ENCODE measurements around the gene TPCN2.
"Not testable (repeated sequence)": the region's sequence is repeated elsewhere in the genome, so short reads cannot be mapped to it uniquely, and the experiment has no call there.

TPCN2 gene

DNA sequence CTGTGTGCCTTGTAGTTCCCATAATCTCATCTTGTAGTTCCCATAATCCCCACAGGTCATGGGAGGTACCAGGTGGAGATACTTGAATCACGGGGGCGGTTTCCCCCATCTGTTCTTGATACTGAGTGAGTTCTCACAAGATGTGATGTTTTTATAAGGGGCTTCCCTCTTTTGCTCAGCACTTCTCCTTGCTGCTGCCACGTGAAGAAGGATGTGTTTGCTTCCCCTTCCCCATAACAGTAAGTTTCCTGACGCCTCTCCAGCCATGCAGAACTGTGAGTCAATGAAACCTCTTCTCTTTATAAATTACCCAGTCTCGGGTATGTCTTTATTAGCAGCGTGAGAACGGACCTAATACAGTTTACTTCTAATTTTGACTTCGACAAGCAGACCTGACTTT is 93.0 kb downstream of the TPCN2 start:
- Histone ChIP-seq H3K36me3 (ENCODE audit: control insufficient read depth, insufficient read depth, low read length) (no peaks in the 10 kb centered on the region), H3K9me3 (ENCODE audit: control insufficient read depth, low read length) (no peaks in the 10 kb centered on the region), H3K4me1 (ENCODE audit: control insufficient read depth, insufficient read depth, low read length) (peaks cover 24% of the 10 kb centered on the region), H3K27me3 (ENCODE audit: control insufficient read depth, insufficient read depth, low read length) (no peaks in the 10 kb centered on the region), H3K4me3 (ENCODE audit: low read length) (no peak overlapping the region), H3K9ac (ENCODE audit: low read length) (no peak overlapping the region)

DNA sequence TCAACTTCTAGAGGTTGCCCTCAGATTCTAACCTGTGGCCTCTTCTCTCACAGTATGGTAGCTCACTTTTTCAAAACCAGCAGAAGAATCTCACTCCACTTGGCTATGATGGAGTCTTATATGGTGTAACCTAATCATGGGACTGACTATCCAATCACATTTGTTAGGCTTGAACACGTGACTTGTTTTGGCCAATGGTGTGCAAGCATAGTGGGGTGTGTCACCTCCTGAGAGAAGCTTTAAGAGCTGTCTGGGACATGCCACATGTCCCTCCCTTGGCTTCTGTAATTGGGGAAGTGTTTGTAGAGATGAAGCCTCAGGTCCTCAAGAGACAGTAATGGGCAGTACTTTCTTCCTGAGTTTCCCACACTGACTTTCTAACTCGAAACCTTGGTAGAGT is 94.2 kb downstream of the TPCN2 start:
- H3K9ac ChIP-seq (ENCODE audit: low read length): no peak overlapping the region
- no peaks in the 10 kb centered on the region for H3K9me3 ChIP-seq (ENCODE audit: control insufficient read depth, low read length)
- peaks cover 12% of the 10 kb centered on the region for H3K4me1 ChIP-seq (ENCODE audit: control insufficient read depth, insufficient read depth, low read length)
- no peaks in the 10 kb centered on the region for H3K36me3 ChIP-seq (ENCODE audit: control insufficient read depth, insufficient read depth, low read length)
- no peaks in the 10 kb centered on the region for H3K27me3 ChIP-seq (ENCODE audit: control insufficient read depth, insufficient read depth, low read length)
- H3K4me3 ChIP-seq (ENCODE audit: low read length): no peak overlapping the region

DNA sequence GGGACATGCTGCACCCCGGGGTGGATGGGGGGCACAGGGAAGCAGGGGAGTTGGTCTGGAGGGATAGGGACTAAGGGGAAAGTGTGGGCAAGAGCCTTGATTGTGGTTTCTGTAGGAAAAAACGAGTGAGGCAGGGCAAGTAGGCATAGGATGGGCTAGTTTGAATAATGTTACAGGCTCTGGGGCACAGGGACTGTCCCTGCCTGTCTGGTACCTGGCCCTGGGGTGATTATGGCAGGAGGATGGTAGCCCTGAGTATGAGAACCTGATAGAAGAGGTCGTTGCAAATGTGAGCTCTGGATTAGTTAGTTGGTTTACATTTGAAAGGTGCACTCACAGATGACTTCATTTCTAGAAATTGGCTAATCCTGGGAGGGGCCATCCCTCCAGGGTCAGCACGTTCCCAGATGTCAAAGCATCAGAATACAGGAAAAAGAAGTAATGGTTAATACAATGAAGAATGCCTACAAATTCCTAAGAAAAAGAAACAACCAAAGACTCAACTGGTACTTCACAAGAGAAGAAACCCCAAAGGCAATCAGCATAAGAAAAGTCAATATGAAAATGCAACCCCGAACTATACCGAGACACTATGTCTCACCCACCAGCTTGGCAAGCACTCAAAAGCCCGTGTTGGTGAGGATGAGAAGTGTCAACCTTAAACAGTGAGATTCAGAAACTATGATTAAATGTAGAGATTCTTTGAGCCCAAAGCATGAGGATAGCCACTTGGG is 95.8 kb downstream of the TPCN2 start:
- H3K9ac ChIP-seq (ENCODE audit: low read length): no peak overlapping the region
- no peaks in the 10 kb centered on the region for H3K36me3 ChIP-seq (ENCODE audit: control insufficient read depth, insufficient read depth, low read length)
- no peaks in the 10 kb centered on the region for H3K27me3 ChIP-seq (ENCODE audit: control insufficient read depth, insufficient read depth, low read length)
- H3K9me3 ChIP-seq (ENCODE audit: control insufficient read depth, low read length): no peaks in the 10 kb centered on the region
- H3K4me3 ChIP-seq (ENCODE audit: low read length): no peak overlapping the region
- H3K4me1 ChIP-seq (ENCODE audit: control insufficient read depth, insufficient read depth, low read length): no peaks in the 10 kb centered on the region

DNA sequence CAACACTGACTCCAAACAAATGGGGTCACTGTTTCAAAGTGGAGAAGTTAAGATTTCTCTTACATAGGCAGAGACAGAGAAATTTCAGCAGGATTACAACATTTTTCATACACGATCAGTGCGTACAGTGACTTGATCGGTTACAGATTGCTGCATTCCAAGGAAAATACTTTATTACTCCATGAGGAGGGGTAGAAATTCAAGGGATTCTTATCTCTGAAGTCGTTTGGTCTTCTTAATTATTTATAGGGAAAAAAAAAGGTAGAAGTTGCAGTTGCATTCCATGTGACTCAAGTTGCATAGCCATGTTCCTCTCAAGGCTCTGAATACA is 96.3 kb downstream of the TPCN2 start:
- Histone ChIP-seq H3K4me1 (ENCODE audit: control insufficient read depth, insufficient read depth, low read length) (no peaks in the 10 kb centered on the region), H3K36me3 (ENCODE audit: control insufficient read depth, insufficient read depth, low read length) (no peaks in the 10 kb centered on the region), H3K27me3 (ENCODE audit: control insufficient read depth, insufficient read depth, low read length) (no peaks in the 10 kb centered on the region), H3K4me3 (ENCODE audit: low read length) (no peak overlapping the region), H3K9me3 (ENCODE audit: control insufficient read depth, low read length) (no peaks in the 10 kb centered on the region), H3K9ac (ENCODE audit: low read length) (no peak overlapping the region)

DNA sequence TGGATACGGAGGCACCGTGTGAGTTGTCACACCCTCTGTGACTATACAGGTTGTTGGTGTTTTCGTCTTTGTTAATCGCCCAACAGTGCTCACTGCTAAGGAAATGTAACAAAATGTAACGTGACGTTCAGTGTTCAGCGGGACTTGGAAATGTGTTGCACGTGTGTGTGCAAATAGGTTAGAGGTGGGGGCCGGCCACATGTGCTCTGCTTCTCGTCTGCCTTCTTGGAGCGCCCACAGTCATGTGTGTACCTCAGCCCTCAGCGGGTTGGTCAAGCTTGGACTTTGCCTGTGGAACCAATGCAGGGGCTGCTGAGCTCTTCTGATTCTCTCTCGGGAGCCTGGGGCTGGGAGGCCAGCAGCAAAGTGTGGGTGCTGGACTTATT is 99.6 kb downstream of the TPCN2 start:
- Histone ChIP-seq H3K27me3 (ENCODE audit: control insufficient read depth, insufficient read depth, low read length) (no peaks in the 10 kb centered on the region), H3K4me1 (ENCODE audit: control insufficient read depth, insufficient read depth, low read length) (no peaks in the 10 kb centered on the region), H3K9ac (ENCODE audit: low read length) (no peak overlapping the region), H3K36me3 (ENCODE audit: control insufficient read depth, insufficient read depth, low read length) (no peaks in the 10 kb centered on the region), H3K4me3 (ENCODE audit: low read length) (no peak overlapping the region), H3K9me3 (ENCODE audit: control insufficient read depth, low read length) (no peaks in the 10 kb centered on the region)

DNA sequence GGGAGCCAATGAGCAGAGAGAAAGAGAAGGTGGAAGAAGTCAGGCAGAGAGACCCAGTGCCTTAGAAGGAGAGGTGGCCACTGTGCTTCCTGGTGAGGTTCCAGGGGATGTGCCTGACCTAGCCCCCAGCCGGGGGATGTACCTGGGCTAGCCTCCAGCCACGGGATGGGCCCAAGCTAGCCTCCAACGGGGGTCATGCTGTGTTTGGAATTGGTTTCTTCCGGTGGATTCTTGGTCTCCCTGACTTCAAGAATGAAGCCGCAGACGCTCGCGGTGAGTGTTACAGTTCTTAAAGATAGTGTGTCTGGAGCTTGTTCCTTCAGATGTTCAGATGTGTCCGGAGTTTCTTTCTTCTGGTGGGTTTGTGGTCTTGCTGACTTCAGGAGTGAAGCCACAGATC is 100.1 kb downstream of the TPCN2 start:
- Histone ChIP-seq H3K27me3 (ENCODE audit: control insufficient read depth, insufficient read depth, low read length) (no peaks in the 10 kb centered on the region), H3K4me3 (ENCODE audit: low read length) (no peak overlapping the region), H3K36me3 (ENCODE audit: control insufficient read depth, insufficient read depth, low read length) (no peaks in the 10 kb centered on the region), H3K9ac (ENCODE audit: low read length) (no peak overlapping the region), H3K9me3 (ENCODE audit: control insufficient read depth, low read length) (no peaks in the 10 kb centered on the region), H3K4me1 (ENCODE audit: control insufficient read depth, insufficient read depth, low read length) (no peaks in the 10 kb centered on the region)

DNA sequence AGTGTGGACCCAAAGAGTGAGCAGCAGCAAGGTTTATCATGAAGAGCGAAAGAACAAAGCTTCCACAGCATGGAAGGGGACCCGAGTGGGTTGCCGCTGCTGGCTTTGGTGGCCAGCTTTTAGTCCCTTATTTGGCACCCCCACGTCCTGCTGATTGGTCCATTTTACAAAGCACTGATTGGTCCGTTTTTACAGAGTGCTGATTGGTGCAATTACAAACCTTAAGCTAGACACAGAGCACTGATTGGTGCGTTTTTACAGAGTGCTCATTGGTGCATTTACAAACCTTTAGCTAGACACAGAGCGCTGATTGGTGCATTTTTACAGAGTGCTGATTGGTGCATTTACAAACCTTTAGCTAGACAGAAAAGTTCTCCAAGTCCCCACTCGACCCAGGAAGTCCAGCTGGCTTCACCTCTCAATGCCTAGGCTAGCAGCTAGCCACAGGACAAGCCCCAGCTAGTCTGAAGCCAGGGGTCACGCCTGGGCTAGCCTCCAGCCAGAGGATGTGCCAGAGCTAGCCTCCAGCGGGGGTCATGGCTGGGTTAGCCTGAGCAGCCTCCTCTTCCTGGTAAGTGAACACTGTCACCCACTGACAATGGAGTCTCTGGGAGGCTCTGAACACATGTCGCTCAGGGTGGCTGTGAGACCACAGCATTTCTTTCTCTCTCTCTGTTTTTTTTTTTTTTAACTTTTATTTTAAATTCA is 100.8 kb downstream of the TPCN2 start:
- not testable (repeated sequence) for H3K36me3 ChIP-seq (ENCODE audit: control insufficient read depth, insufficient read depth, low read length); H3K27me3 ChIP-seq (ENCODE audit: control insufficient read depth, insufficient read depth, low read length); H3K9me3 ChIP-seq (ENCODE audit: control insufficient read depth, low read length); H3K4me3 ChIP-seq (ENCODE audit: low read length); H3K4me1 ChIP-seq (ENCODE audit: control insufficient read depth, insufficient read depth, low read length); H3K9ac ChIP-seq (ENCODE audit: low read length)

DNA sequence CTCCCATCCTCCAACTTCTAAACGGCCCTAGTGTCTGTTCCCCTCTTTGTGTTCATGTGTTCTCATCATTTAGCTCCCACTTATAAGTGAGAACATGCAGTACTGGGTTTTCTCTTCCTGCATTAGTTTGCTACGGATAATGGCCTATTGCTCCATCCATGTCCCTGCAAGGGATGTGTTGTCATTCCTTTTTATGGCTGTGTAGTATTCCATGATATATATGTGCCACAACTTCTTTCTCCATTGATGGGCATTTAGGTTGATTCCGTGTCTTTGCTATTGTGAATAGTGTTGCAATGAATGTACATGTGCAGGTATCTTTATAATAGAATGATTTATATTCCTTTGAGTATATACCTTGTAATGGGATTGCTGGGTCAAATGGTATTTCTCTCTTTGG is 101.4 kb downstream of the TPCN2 start:
- no peak overlapping the region for H3K4me3 ChIP-seq (ENCODE audit: low read length)
- H3K9ac ChIP-seq (ENCODE audit: low read length): no peak overlapping the region
- H3K27me3 ChIP-seq (ENCODE audit: control insufficient read depth, insufficient read depth, low read length): no peaks in the 10 kb centered on the region
- H3K4me1 ChIP-seq (ENCODE audit: control insufficient read depth, insufficient read depth, low read length): no peaks in the 10 kb centered on the region
- no peaks in the 10 kb centered on the region for H3K36me3 ChIP-seq (ENCODE audit: control insufficient read depth, insufficient read depth, low read length)
- no peaks in the 10 kb centered on the region for H3K9me3 ChIP-seq (ENCODE audit: control insufficient read depth, low read length)

DNA sequence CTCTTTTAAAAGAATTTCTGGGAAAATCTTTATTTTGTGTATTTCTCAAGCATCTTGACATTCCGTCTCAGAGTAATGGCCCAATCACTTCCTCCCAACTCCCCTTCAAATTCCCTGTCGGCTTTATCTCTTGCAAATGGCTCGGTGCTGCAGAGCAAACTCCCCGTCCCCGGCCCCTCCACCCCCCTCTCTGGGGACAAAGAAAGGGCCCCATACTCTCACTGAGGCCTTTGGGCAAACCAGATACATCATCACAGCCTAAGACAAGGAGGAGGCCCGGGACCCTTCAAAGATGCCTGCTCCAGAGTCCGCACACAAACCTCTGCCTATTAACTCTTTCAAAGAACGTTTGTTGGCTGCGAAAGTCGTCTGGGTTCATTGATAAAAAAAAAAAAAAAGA is 103.1 kb downstream of the TPCN2 start:
- H3K4me3 ChIP-seq (ENCODE audit: low read length): no peak overlapping the region
- peaks cover 1% of the 10 kb centered on the region for H3K27me3 ChIP-seq (ENCODE audit: control insufficient read depth, insufficient read depth, low read length)
- H3K9me3 ChIP-seq (ENCODE audit: control insufficient read depth, low read length): no peaks in the 10 kb centered on the region
- peaks cover 4% of the 10 kb centered on the region for H3K4me1 ChIP-seq (ENCODE audit: control insufficient read depth, insufficient read depth, low read length)
- H3K36me3 ChIP-seq (ENCODE audit: control insufficient read depth, insufficient read depth, low read length): no peaks in the 10 kb centered on the region
- H3K9ac ChIP-seq (ENCODE audit: low read length): no peak overlapping the region

DNA sequence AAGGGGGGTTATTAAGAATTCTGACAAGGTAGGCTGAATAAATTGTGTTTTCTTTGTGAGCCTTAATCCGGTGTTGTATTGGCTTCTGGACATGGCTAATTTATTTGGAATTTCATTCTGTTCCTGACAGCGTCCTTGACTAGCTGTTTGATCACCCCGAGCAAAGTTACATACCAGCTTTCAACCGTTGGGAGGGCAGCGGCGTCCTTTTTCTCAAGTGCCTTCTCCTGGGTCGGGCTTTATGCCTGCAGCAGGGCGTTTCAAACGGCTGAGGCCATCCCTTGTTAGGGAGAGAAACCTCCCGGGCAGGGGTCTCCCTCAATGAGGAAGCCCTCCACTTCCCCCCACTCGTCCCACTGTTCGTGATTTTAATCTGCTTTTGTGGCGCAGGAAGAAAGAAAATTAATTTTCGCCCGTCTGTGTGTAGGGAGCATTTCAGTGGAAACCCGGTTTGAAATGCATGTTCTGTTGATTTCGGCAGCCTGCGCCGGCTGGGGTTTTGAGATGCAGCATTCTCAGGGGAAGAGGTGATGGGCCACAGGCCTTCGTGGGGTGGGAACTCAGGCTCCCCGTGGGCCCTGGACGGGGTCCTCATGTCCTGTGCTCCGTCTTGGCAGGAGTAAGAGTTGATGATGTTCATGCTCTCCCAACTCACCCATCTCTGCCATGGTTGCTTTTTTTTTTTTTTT is 104.1 kb downstream of the TPCN2 start:
- peaks cover 13% of the 10 kb centered on the region for H3K4me1 ChIP-seq (ENCODE audit: control insufficient read depth, insufficient read depth, low read length)

DNA sequence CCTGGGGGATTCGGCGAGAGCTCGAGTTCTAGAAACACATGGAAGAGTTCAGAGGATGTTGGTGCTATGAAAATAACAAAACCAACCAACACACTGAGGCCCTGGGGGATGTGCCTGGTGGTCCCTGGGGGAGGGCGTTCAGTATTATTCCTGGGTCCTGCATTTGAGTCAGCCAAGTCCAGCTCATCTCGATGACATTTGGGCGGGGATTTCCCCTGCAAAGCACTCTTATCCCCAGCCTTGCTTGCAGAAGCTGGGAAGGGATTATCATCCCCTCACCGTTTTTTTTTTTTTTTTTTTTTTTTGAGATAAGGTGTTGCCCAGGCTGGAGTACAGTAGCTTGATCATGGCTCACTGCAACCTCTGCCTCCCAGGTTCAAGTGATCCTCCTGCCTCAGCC is 104.9 kb downstream of the TPCN2 start:
- Histone ChIP-seq H3K27me3 (ENCODE audit: control insufficient read depth, insufficient read depth, low read length) (peaks cover 15% of the 10 kb centered on the region), H3K4me1 (ENCODE audit: control insufficient read depth, insufficient read depth, low read length) (peaks cover 13% of the 10 kb centered on the region), H3K36me3 (ENCODE audit: control insufficient read depth, insufficient read depth, low read length) (no peaks in the 10 kb centered on the region), H3K9ac (ENCODE audit: low read length) (no peak overlapping the region), H3K9me3 (ENCODE audit: control insufficient read depth, low read length) (no peaks in the 10 kb centered on the region), H3K4me3 (ENCODE audit: low read length) (no peak overlapping the region)

More for the DNA sequence above, 104.1 kb downstream of the TPCN2 start:
- H3K36me3 ChIP-seq (ENCODE audit: control insufficient read depth, insufficient read depth, low read length): no peaks in the 10 kb centered on the region
- no peaks in the 10 kb centered on the region for H3K9me3 ChIP-seq (ENCODE audit: control insufficient read depth, low read length)
- H3K4me3 ChIP-seq (ENCODE audit: low read length): no peak overlapping the region
- H3K9ac ChIP-seq (ENCODE audit: low read length): no peak overlapping the region
- H3K27me3 ChIP-seq (ENCODE audit: control insufficient read depth, insufficient read depth, low read length): peaks cover 12% of the 10 kb centered on the region

DNA sequence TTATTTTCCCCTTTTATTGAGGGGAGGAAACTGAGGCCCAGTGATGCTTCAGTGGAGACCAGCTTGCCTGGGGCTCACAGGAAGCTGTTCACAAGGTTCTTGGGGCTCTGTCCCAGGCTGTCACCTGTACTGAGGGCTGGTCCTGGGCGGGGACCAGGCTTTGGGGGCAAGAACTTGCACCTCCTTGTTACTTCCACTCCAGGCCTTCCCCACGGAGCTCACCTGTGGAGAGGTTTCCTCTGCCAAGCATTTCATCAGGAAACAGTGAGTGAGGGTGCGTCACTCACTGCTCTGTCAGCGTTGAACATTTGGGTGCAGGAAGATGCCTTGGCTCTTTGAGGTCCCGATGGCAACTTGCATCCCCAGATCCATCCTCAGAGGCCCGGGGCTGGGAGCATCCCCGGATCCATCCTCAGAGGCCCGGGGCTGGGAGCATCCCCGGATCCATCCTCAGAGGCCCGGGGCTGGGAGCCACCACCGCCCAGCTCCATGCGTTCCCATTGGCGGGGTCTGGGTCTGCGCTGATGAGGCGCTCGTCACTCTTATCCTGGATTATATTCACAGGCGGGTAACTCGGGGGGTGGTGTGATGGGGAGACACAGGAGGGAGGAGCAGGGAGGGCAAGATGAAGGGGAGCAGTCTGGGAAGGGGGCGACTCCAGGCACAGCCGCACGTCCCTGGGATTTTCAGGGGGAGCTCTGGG is 105.6 kb downstream of the TPCN2 start:
- Histone ChIP-seq H3K9me3 (ENCODE audit: control insufficient read depth, low read length) (no peaks in the 10 kb centered on the region), H3K27me3 (ENCODE audit: control insufficient read depth, insufficient read depth, low read length) (peaks cover 15% of the 10 kb centered on the region), H3K4me3 (ENCODE audit: low read length) (no peak overlapping the region), H3K4me1 (ENCODE audit: control insufficient read depth, insufficient read depth, low read length) (peaks cover 13% of the 10 kb centered on the region), H3K9ac (ENCODE audit: low read length) (no peak overlapping the region), H3K36me3 (ENCODE audit: control insufficient read depth, insufficient read depth, low read length) (no peaks in the 10 kb centered on the region)

Data from mucosa of stomach (tissue), 1 donor.